ENCODE data around the gene CACHD1.

Gene CACHD1

DNA sequence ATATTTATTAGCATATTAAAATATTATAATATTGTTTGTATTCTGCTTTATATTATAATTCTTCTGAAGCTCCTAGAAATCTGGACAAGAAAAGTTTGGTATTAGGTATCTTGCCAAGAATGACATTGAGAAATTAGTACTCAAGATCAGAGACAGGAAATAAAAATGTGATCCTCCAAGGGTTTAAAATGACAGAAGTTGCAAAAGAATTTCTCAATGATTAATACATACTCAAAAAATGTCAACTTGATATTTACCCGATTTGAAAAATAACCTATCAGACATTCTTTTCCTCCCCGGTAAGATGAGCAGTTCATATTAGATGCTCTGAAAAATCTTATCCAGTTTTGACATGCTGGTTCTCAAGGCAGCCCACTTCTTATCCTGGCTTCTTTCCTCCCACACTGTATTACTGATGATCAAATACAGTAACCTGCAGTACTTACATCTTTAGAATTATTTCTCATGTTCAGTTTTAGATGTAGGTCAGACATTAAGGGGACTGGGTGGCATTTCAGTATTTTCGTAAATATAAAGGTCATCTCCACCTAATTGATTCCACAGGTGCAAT, 55.3 kb downstream of the CACHD1 start:
- DNase-seq = no peak

DNA sequence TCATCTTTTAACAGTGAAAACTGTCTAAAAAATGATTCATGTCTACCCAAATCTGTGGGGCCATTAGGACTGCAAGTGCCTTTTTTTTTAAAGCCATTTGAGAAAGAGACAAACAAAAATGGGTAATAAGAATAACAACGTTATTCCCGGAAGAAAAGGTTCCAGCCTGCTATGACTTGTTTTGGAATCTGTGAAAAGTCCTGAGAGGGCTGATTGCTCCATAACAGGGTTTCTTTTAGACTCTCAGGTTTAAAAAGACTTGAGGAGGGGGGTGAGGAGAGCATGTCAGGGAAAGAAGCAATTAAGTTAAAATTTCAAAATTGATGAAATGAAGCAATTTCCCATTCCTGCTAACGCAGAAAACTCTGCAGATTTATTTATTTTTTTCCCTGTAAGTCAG, 56.4 kb downstream of the CACHD1 start:
- no peak for DNase-seq

DNA sequence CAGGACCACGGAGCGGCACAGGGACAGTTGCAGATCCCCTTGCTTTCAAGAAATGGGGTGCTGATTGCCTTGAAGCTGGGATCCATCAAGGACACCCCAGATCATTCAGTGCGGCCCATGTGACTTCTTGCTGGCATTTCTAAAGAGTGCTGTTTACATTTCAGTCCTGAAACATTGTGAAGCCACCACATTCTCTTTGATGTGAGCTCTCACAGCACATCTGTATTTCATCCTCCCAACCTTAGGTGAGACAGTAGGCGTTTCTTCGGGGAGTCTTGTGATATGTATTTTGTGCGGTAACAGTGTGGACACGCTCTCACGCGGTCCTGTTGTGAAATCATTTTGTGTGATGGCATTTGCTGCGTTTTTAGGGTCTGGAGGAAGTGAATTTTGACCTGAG, 57.2 kb downstream of the CACHD1 start:
- no peak for DNase-seq

DNA sequence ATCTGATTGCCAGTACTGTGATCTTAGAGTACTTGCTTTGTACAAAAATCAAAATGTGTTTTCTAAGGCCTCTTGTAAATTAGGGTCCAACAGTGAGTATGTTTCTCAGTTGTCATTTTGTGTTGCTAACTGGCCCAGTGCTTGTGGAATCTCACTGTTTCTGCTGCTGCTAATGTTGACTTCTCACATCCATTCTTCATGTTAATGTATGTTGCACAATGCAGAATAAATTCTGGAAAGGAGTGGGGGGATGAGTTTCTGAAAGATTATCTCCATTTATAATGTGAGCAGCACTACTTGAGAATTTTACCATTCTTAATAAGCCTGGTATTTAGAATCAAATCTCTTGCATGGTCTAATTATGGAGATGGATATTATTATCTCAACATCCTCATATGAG, 57.9 kb downstream of the CACHD1 start:
- no peak for DNase-seq

DNA sequence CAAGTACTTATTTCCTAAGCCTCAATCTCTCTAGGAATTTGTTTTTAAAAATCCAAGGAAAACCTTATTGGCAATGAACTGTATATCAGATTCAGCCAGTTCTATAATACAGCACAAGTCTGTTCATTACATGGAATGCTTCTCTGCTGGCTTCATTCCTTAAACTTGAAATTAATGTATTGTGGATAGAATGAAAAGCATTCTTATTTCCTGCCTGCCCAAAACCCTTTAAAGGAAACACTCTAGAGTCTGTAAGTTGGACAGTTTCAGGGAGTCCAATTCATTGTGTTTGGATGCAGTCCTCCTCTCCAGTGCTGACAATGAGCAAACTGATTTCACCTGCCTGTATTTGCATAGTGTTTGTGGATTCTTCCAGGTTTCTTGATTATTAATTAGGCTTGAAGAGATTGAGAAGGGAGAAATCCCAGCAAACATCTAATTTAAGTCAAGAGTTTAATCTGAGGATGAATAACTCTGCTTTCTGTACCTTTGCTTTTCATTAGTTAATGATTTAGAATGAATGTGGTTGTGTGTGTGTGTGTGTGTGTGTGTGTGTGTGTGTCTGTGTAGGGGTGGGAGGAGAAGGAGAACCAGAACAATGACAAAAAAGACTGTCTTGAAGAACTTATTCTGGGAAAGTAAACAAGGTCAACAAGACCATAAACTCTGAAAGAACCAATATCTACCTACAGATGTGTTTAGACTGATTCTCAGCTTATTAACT, 61.2 kb downstream of the CACHD1 start:
- DNase-seq = no peak

DNA sequence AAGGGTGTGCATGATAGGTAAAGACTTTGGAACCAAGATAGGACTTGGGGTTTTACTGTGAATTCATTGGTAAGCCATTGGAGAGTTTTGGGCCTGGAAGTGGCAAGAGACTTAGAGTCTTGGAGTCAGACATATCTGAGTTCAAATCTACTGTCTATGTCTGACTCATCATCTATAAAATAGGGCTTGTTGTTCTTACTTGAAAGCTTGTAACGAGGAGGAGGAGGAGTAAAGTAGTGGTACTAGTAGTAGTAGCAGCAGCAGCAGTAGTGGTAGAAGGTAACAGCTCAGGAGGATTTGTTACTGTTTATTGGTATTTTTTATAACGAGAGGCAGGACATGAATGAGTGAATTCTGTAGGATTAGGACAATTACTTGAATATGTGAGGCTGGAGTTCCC, 62.7 kb downstream of the CACHD1 start:
- DNase-seq = no peak

DNA sequence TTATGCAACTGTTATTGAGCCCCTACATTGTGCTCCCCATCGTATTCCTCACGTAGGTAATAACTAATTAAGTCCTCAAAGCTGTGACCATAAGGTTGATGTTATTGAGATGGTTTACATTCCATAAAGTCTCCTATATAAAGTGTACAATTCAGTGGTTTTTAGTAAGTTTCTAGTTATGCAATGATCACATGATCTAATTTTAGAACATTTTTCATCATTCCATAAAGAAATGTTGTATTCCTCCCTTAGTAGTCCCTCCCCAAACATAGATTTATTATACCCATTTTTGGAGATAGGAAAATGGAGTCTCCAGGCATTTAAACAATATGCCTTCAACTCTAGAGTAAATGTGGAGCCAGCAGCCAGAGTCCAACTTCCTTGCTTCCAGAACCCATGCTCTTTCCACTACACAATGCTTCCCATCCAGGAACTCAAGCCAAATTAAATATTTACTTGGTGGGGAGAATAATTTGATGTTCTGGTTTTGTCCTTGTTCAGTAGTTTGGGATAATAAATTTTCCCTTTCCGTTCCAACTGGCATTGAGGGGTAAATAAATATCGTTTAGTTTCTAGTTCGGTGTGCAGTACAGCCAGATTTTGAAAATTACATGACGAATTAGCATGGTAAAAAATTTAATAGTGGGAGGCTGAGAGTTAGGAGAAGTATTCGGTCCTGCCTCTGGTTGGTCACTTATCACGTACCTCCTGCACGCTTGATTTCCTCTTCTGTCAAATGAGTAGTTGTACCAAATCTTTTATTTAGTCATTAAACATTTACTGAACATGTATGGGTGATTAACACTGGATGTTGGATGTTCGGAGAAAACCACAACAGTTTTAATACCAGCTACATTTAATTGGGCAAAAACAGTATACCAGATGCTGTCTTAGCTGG, 66.3 kb downstream of the CACHD1 start:
- DNase-seq = peak; percentile 82

DNA sequence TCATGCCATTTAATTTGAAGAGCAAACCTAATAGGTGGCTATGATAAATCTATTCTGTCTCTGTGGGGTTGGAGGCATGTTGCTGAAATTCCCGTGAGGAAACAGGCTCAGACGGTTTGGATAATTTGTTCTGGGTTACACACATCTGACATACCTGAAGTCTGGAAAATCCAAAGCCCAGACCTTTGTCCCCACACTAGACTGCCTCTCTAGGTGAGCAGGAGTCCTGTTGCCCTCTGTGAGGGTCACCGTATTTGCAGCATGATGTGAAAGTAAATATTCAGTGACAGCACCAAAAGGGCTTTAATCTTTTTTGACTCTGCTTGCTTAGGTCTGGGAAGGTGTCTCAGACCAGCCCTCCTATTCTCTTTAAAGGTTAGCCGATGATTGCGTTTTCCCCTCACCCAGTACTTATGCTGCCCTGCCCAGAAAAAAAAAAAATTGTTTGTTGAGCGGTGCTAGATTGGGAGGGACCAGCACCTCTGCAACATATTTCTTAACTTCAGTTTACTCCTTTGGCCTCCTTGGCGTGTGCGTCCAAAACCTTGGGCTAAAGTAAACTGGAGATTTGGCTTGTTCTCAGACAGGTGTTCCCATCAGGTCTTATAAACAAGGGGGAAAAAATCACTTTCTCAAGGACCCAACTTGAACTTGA, 67.0 kb downstream of the CACHD1 start:
- DNase-seq = no peak

DNA sequence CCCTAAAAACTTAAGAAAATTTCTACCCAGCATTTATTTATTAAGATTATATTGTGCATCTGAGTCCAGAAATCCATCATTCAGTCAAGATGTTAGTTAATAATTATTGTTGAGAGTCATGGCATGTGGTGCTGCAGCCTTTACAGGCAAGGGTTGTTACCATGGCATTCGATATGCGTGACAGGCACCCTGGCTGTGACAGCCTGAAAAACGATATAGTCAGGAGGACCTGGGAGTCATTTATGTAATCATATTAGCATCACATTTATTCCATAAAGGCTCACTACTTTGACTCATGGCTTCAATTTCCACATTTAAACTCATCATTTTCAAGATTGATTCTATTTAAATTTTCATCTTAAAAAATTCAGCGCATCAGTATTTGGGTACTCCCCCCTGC, 68.0 kb downstream of the CACHD1 start:
- DNase-seq = no peak

DNA sequence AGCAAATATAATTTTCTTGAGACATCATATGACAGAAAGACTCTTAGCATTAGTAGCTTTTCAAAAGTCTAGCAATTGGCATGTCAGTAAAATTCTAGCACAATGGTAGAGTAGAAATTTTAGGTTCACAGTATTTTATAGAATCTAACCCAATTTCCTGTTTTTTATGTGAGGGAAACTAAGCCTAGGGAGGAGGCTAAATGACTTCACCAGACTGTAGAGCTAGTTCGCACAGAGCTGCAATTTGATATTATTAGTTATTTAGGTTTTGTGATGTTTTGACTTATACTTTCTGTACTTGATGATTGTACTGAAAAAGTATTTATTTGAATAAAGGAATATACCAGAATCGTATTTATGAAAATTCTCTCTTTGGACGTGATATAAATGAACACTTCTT, 68.5 kb downstream of the CACHD1 start:
- no peak for DNase-seq

DNA sequence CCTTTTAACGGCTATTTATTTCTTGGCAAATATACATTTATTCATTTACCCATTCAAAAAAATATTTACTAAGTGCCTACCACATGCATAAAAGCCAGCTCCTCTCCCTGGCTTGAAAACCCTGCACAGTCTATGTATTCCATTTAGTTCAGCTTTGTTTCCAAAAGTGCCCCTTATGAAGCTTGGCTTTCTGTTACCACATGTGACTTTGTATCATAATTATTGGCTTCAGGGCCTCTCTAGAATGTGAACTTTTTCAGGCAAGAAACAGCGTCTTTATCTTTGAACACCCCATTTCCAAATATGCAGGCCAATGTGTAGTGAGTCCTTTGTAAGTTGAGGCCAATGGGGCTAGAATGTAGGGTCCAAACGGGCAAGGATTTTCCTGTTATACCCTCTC, 69.4 kb downstream of the CACHD1 start:
- DNase-seq = no peak

DNA sequence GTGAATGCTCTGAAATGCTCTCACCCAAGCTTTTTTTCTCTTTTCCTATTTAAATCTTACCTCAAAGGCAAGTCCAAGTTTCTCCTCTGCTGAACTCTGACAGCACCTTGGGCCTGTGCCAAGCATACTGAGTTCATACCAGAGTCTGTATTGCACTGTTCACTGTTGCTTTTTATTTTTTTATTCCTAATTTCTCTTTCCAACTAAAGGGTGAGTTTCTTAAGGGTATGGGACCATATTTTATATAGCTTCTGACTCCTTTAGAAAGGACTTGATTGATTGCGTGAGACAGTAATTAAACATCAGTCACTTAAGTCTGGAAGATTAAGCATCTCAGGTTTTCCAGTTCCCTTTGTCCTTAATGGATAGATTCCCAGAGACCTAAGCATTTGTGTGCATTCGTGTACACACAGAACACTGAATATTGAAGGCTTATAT, 69.9 kb downstream of the CACHD1 start:
- no peak for DNase-seq

DNA sequence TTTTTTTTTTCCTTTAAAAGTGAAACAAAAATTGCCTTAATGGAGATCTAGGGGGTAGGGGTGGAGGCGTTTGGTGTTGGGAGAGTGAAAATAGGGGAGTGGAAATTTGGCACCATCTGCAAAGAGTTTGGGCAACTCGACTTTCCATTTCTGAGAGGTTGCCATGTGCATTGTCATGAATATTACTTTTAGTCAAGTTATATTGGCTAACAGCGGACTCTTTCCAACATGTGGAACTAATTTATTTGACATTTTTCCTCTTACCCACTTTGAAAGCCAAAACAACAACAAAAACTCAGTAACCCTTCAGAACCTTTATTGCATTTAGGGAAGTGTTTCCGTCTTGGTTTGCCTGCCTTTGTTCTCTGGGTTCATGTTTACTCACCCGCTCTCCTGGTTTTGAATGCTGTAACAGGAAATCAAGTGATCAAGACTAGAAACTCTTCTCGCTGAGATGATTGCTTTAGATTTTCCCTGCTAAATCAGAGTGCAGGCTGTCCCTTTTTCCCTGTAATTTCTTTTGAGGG, 70.4 kb downstream of the CACHD1 start:
- no peak for DNase-seq

DNA sequence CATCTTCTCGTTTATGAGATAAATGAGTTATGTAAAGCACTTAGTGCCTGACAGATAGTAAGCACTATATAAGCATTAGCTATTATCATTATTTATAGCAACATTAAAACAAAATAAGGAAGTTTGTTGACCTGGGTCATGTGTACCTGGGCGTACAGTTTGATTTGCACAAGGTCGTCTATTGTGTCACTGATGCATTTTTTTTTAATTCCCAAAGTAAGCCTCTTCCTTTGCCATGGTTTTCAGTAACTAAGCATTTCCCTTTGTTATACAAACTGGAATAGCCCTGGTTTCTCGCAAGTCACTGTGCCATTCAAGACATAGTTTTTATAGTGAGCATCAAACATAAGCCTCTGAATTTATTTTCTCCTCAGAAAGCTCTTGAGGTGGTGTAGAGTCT, 72.2 kb downstream of the CACHD1 start:
- no peak for DNase-seq

DNA sequence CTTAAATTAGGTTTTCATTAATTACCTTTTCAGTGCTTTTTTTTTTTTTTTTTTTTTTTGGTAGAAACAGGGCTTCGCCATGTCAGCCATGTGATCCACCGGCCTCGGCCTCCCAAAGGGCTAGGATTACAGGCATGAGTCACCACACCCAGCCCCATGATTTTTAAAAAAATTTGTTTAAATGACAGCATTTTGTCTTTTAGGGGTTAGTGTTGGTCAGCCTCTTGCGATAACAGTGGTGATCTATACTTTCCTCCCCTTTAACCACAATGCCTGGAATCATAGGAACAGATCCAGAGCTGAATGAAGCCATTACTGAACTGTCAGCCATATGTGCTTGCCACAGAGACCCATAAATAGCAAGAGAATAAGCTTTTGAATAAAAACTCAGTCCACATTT, 73.9 kb downstream of the CACHD1 start:
- no peak for DNase-seq

DNA sequence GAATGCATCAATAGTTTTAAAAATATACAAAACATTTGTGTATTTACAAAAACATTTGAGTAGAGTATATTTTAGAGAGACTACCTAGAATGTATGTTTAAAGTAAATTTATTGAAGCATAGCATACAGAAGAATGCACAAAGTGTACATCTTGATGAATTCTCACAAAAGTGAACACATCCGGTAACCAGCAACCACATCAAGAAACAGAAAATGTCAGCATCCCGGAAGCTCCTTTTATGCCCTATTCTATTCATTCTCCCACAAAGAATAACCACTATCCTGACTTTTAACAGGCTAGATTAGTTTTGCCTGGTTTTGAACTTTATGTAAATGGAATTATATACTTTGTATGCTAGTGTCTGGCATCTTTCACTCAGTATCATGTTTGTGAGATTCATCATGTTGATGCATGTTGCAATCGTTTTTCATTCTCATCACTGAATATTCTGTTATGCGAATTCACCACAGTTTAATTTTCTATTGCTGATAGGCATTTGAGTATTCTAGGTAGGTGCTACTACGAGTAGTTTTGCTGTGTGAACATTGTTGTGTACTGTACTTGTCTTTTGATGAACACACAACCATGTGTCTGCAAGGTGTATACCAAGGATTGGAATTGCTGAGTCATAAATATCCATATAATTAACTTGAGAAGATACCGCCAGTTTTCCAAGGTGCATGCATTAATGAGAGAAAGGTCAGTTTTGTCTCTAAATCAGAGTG, 75.4 kb downstream of the CACHD1 start:
- DNase-seq = no peak

DNA sequence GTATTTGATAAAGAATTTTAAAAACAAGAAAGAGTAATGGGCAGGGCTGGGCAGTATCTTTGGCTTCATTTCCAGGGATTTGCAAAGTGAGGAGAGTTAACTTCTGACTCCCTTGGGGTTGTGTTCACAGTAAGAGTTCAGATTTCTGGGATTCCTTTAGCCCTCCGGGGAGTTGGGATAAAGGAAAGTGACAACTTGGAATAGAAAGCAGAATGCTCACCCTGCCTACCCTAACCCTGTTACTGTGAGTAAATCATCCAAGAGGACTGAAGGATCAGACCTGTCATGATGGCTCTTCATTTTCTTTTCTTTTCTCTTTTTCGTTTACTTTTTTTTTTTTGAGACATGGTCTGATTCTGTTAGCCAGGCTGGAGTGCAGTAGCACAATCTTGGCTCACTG, 76.1 kb downstream of the CACHD1 start:
- no peak for DNase-seq

DNA sequence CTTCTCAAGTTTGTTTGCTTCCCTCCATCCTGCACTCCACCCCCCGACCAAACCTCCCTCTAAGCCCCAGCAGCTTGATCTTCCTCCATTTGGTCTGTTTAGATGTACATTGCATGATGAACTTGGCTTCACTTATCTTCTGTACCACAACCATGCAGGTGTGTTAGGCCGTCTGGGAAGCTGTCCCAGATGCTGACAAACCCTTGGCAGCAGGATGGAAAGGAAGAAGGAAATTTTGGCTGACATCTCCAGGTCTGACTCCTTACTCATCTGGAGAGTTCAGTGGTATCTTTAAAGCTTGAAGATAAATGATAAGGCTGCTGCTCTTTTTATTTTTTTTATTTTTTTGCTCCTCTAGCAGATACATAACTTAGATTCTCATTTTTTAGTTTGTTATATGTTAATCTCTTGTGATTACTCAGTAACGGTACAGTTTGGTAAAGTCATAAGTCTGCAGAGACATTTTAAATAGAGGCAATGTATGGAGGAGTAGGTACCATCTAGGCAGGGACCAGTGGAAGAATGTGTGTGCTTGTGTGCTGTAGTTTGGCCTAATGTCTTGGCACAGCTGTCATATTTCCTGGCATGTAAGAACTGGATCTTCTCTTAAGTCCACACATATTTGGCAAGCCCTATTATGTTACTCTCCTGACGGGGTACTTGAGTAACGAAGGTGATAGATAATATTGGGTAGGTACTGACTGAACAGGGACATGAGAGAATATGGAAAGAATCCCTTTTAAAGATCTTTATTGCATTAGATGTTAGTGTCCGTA, 79.7 kb downstream of the CACHD1 start:
- no peak for DNase-seq

DNA sequence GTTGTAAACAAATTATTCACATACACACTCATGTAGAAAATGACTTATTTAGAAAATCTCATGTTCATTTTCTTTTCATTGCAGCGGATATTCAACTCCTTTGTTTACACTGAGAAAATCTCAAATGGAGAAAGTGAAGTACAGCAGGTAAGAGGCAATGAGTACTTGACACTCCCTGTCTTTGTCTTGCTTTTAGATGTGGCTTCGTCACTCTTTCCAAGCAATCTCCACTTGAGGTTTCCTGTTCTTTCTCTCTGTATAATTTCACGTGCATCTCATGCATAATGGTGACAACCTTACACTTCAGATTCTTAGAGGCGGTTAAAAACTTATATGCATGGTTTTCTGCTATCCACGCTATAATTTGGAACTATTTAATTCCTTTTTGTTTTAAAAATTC, 80.6 kb downstream of the CACHD1 start:
- DNase-seq = peak; percentile 73

DNA sequence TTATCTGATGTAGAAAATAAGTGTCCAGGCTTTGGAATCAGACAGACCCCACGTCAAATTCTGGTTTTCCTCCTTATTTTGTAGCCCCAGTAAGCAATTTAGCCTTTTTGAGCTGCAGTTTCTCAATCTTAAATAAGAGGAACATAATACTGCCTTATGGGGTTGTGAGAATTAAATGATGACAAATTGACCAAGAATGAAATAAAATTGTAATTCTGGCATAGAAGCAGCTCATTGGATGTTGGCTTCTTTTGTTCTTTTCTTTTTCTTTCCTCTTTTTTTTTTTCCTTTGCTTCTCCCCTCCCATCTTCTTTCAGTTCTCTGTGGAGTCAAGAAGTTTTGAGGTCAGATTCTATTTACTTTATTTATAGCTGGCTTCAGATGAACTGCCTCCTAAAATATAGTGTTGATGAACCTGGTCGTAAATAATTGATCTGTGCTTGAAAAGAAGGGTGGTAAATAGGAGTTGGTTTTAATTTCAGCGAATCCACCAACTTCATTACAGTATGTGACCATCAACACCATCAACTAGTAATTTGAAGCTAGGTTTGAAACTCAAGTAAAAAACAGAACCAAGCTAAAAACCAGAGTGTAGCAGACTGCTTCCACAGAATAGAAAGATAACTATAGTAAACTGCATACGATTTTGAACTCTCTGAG, 81.1 kb downstream of the CACHD1 start:
- DNase-seq = no peak

DNA sequence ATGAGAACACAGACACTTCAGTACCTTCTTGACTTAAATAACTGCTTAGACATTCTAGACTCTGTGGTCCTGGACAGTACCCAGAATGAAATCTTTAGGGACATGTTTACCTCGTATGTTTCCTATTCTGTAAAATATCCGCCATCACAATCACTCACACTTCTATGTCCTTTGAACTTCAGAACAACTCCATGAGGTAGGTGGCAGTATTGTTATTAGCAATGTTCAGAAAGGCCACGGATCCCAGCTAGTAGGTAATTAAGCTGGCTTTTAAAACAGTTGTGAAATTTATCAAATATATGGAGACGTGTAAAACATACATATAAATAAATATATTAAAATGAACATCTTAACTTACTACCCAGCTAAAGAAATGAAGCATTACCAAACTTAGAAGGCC, 83.4 kb downstream of the CACHD1 start:
- no peak for DNase-seq
